ENCODE results near the gene ALDOC. TPM values are rescaled to one million over a fixed set of nuclear protein-coding genes. Genes with fewer than 3 reads are reported as not detected.

The ALDOC gene
- total and polyA plus RNA-seq, 2 of the 13 experiments (the other 11 are each of a cell fraction or from before 2014, with no cell fraction given) = 15.4 to 60.9 TPM

GRCh38 chr17:28551421-28552175, 25.1 kb downstream of the ALDOC start (continued):
- TF ChIP-seq ZNF740 (CRISPR knock-in tag; IDR thresholded peaks at IDR 0.05) (no peak), ZNF10 (CRISPR knock-in tag; IDR thresholded peaks at IDR 0.05; ENCODE audit: borderline replicate concordance, low read depth) (no peak)

GRCh38 chr17:28550858-28551257, 25.8 kb downstream of the ALDOC start:
- no peaks in the 10 kb centered on the region for H3K79me2 ChIP-seq (ENCODE audit: insufficient read depth, low read length)
- H3K27ac ChIP-seq (ENCODE audit: extremely low read length, insufficient read depth, low read length) = no peak overlapping the region
- H3K4me2 ChIP-seq (ENCODE audit: low read depth, low read length) = peak overlapping the region; percentile 92; the same call in 1 of the 2 replicates
- H3K27me3 ChIP-seq (ENCODE audit: control insufficient read depth in 1 of 2, insufficient read depth in 2 of 2, low read length in 2 of 2) = no peaks in the 10 kb centered on the region
- in situ Hi-C loops (cut with HindIII; ENCODE audit: extremely low pct_ligation_motif_present, low pct_unique_long_range_greater_than_20kb) (no loop called here), intact Hi-C loops (cut with micrococcal nuclease; ENCODE audit: unreplicated experiment) (no loop called here)
- H3K36me3 ChIP-seq (replicated peaks in 1 of 2; ENCODE audit: control insufficient read depth in 1 of 2, insufficient read depth in 2 of 2, low read length in 2 of 2) = peaks cover 6 to 19% of the 10 kb centered on the region in 2 experiments
- FAIRE-seq (no peak), ATAC-seq (no peak), DNase-seq (ENCODE audit: low spot score) (no peak)
- no peak overlapping the region for H3K9ac ChIP-seq (ENCODE audit: insufficient read depth, low read depth, low read length)
- H3K4me3 ChIP-seq (replicated peaks in 1 of 3; ENCODE audit: insufficient read depth in 1 of 3, low read depth in 2 of 3, low read length in 3 of 3) = no peak overlapping the region; a peak in 1 of 6 replicates
- H2AFZ ChIP-seq (ENCODE audit: low read length) = no peak overlapping the region
- no peaks in the 10 kb centered on the region for H3K9me3 ChIP-seq (ENCODE audit: low read length)
- ChIA-PET POLR2A (interaction anchor here (0.7 kb wide), 1 partner anchor 62 kb away, joined by 3 read pairs; no protein-coding TSS in a partner anchor), CTCF (ENCODE audit: low intra/inter-chr PET ratio, low total read pairs) (no interaction called here)
- BruUV-seq (replicated peaks) = no TSS peak
- WGBS (ENCODE audit: low lambda C conversion rate) = no CpG with 5 or more reads among the region's 1 CpG
- H4K20me1 ChIP-seq (ENCODE audit: insufficient read depth, low read length) = no peaks in the 10 kb centered on the region
- peaks cover 44% of the 10 kb centered on the region for H3K4me1 ChIP-seq (ENCODE audit: insufficient read depth, low read length)
- TF ChIP-seq FOSL2 (CRISPR knock-in tag; IDR thresholded peaks at IDR 0.05) (no peak), LCORL (IDR thresholded peaks at IDR 0.05) (no peak), LCORL (CRISPR knock-in tag; IDR thresholded peaks at IDR 0.05) (no peak), ETS1 (CRISPR knock-in tag; IDR thresholded peaks at IDR 0.05) (no peak), SALL2 (CRISPR knock-in tag; IDR thresholded peaks at IDR 0.05) (no peak), USF2 (IDR thresholded peaks at IDR 0.05; ENCODE audit: low read depth, low read length) (no peak), USF2 (CRISPR knock-in tag; IDR thresholded peaks at IDR 0.05; ENCODE audit: borderline replicate concordance) (no peak), JUND (CRISPR knock-in tag; IDR thresholded peaks at IDR 0.05) (no peak), ELF1 (CRISPR knock-in tag; IDR thresholded peaks at IDR 0.05) (no peak), AFF4 (CRISPR knock-in tag; IDR thresholded peaks at IDR 0.05) (no peak), CSRNP2 (CRISPR knock-in tag; conservative IDR thresholded peaks at IDR 0.05; ENCODE audit: low read depth) (no peak)
